GM19099 (cell line): ENCODE results near the gene IL11.

Source experiments
- POLR2A ChIP-seq: IDR thresholded peaks from 3 replicates; pipeline ENCODE4 v1.6.1; 2011; ENCODE audit warnings: low read depth; ENCODE audit not compliant: insufficient read length; ENCODE audit errors: extremely low read depth

Gene IL11

GRCh38 chr19:55370305-55370988, at the start of gene IL11:
Gene IL11 (minus strand): TSS chr19:55370463. CDS start chr19:55370310, 153 bp downstream.
- TF ChIP-seq POLR2A: no peak

DNA sequence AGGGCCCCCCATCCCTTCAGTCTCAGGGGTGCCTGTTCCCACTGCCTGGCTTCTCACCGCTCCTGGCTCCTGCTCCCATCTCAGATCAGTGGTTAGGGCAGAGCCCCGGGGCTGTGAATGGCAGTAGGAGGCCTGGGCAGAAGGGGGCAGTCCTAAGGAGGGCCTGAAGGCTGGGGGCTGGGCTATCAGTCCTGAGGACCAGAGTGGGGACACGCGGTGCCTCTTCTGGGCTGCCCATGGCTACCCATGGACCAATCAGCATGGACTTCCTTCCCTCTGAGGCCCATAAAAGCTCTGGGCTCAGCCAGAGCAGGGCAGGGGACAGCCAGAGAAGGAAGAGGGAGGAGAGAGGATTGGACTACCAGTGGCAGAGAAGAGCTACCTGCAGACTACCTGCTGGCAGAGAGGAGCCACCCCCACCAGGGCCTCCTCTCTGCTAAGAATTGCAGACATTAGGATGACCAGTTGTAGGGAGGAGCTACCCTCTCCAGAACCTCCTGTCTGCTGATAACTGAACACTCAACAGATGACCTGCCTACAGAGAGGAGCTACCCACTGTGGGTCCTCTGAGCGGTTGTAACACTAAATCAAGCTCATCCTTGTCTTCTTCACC, 49.5 kb upstream of the IL11 start:
- no peak for TF ChIP-seq POLR2A

DNA sequence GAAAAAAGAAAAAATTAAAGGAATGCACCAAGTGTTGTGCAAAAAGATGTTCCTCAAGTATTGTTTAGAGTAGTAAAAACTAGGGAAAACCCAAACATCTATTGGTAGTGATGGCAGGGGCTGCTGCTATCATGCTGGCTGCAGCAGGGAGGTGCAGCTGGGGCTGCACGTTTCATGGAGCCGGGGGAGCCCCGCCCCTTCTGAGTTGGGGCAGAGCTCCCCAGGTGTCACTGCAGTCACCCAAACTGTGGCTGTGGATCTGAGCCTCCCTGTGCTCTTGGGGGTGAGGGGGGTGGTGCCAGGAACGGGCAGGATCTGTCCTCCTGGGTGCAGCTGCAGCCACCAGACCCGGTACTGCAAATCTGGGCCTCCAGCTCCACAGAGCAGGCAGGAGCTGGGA, 48.8 kb upstream of the IL11 start:
- no peak for TF ChIP-seq POLR2A

GRCh38 chr19:55418185-55418584, 47.9 kb upstream of the IL11 start:
- TF ChIP-seq POLR2A: no peak

DNA sequence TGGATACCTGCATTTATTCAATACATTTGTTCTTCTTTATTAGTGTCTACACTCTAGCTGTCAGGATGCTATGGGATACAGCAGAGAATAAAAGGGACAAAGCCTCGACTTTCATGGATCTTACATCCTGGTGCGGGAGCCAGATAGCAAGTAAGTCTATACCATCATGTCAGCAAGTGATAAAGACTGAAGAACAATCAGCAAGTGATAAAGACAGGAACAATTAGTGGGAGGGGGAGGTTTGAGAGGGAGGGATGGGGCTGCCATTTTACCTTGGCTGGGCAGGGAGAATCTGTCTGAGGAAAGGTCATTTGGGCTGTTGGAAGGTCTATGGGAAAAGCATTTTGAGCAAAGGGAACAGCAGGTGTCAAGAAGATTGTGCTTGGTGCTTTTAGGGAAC, 39.9 kb upstream of the IL11 start:
- TF ChIP-seq POLR2A: no peak

- TF ChIP-seq POLR2A: no peak
Measured at GRCh38 chr19:55408533-55408872, 38.2 kb upstream of the IL11 start.

DNA sequence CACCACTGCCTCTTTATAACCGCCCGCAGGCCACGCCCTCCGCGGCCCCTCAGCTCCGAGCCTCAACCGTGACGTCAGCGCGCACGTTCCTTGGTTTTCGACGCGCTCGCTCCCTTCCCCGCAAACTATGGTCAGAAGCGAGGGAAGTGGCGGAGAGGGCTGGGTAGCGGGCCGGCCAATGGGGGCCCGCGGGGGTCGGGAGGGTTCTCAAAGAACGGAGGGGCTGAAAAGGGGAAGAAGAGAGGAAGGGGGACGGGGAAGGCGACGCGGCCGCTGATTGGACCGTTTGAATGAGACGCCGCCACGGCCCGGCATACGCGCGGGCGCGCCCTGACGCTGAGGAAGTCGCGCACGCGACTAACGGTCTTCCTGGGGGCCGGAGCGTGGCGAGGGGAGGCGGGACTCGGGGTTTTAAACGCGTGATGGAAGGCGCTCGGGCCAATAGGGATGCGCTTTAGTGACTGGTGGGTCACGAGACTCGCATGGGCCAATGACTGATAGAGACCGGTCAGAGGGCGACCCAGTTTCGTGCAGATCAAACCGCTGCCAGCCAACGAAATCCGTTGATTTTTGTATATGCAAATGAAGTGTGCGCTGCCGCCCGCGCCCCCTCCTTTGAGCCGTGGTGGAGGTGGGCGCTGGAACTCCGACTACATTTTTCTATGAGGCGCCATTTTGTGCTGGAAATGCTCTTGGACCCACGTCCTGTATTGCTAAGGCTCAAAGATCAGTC, 37.7 kb upstream of the IL11 start:
- peak; percentile 56 for TF ChIP-seq POLR2A

DNA sequence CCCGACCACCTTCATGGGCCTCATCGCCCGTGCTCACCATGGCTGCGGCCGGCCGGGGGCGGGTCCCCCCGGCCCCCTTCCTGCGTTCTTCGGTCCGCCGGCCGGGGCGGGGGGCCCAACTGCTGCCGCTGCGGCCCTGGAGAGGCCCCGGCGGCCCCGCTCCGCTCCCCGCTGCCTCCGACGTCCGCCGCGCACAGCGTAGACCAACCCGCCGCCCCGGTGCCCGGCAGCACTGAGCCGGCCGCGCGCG, 37.2 kb upstream of the IL11 start, which contains the start of gene UBE2S:
Gene UBE2S (minus strand): TSS at position 239 of the 250 bp plus-strand sequence. CDS start 199 bp downstream, at position 40.
- TF ChIP-seq POLR2A: peak; percentile 100

DNA sequence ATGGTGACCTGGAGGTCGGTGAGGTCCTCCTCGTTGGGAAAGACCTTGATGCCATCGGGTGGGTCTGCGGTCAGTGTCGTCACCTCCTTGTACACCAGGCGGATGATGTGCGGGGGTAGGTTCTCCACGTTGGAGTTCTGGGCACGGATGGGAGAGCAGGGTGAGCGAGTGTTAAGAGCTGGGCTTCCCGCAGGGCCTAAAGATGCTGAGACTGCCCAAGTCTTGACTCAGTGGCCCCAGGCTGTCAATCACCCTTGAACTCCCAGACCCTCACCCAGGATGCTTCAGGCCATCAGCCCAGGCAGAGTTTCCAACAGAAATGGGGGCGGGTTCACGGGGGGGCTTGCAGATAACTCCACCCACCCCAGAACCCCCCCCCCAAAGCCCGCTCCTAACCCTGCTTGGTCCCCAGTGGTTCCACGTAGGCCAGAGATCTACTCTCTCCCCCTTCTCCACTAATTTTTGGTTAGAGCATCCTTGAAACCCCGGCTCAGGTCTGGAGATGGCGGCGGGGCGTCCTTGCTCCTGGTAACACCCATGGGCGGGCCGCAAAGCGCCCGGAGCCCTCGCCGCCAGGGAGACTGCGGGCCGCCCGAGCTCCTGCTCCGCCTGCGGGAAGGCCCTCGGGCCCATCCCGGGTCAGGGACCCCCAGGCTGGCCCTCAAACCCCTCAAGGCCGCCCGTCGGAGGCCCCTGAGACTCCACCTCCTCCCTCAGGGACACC, 36.7 kb upstream of the IL11 start:
- TF ChIP-seq POLR2A: no peak

DNA sequence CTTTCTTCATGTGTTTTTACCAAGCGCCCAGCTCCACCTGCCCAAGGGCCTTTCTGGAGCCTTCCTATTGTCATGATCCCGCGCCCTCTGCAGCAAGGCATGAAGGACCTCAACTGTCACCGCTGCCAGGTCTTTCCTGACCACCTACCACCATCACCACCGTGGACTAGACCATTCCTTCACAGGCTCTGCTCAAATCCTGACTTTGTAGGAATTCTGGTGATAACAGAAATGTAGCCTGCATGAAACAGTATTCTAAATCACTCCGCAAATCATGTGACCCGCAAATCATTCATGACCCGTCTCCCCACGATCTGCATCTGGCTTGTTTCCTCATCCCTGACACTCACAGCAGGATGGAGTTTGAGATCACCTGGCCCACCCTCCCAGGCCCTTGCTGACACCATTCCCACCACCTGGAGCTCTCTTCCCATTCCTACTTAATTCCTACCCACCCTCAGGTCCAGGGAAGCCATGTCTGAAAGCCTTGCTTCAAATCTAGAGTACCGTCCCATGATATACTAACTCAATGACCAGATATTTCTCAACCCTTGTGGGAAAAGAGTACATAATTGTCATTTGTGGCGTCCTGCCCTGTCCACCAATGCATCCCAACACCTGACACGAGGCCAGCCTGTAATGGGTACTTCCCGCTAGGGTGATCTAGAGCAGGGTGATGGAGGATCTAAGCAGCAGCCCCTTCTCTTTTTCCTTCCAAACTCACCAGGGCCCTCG, 36.0 kb upstream of the IL11 start:
- no peak for TF ChIP-seq POLR2A

DNA sequence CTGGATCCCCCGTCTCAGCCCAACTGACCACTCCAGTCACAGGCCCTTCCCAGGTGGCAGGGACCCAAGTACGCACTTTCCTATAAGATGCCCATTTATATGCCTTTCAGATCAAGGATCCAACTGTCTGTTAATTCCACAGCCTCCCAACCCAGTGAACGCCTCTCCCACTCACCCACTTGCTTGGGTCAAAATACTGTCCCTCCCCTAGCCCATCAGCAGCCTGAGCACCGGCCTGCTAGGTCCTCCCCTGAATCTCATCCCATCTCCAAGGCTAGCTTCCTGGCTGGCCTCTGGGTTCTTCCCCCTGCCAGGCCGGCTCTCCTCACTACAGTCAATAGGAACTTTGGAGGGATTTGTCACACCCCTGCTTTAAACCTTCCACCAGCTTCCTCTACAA, 35.4 kb upstream of the IL11 start:
- peak; percentile 17 for TF ChIP-seq POLR2A

DNA sequence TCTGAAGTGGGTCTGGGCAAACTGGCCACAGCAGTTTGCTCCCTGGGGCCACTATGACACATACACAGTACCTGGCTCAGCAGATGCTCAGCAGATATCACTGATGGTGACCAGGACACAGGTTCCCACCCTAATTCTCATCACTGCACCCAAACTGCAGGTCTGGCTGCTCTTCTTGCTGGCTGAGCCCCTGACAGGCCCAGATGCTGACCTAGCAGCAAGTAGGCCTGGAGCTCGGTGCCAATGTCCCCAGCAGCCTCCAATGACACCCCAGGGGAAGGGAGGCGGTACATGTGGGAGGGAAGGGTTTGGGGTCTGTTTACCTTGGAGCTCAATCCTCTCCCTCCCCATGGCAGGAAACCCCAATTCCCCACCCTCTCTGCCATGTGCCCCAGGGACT, 32.2 kb upstream of the IL11 start:
- no peak for TF ChIP-seq POLR2A

DNA sequence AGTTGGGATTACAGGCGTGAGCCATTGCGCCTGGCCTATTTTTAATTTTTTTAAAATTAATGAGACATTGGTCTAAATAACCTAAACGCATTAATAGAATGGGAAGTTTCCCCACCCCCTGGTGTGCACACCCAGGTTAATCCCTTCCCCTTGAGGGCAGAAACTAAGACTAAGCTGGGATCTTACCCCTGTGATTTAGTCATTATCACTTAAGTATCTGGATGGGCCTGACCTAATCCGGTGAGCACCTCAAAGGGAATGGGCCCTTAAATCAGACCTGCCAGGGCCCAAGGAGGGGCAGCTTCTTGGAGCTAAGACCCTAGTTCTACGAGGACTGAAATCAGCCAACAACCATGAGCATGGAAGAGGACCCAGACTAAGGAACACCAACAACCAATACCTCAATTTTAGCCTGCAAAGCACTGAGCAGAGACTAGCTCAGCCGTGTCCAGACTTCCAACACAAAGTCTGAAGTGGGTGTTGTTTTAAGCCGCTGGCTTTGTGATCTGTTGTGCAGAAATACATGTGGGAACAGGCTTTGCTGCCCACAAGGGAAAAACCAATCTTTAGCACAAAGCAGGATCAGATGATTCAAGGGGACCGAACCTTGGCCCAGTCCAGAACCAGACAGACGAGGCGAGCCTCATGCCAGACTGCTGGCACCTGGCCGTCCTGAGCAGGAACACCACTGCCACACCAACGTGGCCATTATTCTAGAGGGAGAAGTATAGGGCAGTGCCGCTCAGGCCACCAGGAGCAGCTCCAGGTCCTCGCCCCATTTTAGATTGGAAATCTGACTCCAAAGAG, 30.2 kb upstream of the IL11 start:
- no peak for TF ChIP-seq POLR2A
